ENCODE data around the gene POLG2.

POLG2 gene

DNA sequence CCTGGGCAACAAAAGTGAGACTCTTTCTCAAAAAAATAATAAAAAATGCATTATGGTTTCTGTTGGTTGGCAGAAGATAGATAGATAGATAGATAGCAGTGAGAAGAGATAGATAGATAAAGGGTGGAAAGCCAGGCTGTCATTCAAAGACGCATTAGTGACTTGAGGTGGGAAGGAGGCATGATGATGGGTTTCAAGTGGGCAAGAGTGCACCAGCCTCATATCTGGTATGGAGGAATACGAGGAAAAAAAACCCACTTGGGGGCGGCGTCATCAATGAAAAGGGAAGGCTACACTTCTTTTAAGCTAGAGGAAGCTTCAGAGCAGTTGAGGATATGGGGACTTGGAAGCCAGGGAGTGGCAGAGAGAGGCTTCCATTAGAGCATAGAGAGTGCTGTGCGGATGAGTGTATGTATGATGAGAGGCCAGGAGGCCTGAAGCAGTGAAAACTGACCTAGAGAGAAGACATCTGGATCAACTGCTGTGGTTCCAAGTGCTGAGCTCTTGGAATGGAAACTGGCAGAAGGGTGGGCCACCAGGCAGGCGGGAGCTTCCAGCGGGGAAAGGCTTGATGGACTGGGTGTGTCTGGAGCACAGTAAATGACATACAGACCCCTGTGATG is 41.8 kb upstream of the POLG2 start:
- H3K9ac ChIP-seq (ENCODE audit: low read depth, low read length, poor library complexity, severe bottlenecking), result no peak overlapping the region
- H3K27me3 ChIP-seq (ENCODE audit: insufficient read depth, low read length, poor library complexity, severe bottlenecking), result no peaks in the 10 kb centered on the region
- TF ChIP-seq EZH2phosphoT487 (IDR thresholded peaks at IDR 0.05; ENCODE audit: borderline replicate concordance), result no peak
- TF ChIP-seq, protein P1, sequence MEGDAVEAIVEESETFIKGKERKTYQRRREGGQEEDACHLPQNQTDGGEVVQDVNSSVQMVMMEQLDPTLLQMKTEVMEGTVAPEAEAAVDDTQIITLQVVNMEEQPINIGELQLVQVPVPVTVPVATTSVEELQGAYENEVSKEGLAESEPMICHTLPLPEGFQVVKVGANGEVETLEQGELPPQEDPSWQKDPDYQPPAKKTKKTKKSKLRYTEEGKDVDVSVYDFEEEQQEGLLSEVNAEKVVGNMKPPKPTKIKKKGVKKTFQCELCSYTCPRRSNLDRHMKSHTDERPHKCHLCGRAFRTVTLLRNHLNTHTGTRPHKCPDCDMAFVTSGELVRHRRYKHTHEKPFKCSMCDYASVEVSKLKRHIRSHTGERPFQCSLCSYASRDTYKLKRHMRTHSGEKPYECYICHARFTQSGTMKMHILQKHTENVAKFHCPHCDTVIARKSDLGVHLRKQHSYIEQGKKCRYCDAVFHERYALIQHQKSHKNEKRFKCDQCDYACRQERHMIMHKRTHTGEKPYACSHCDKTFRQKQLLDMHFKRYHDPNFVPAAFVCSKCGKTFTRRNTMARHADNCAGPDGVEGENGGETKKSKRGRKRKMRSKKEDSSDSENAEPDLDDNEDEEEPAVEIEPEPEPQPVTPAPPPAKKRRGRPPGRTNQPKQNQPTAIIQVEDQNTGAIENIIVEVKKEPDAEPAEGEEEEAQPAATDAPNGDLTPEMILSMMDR (conservative IDR thresholded peaks at IDR 0.05; ENCODE audit: low read length), result no peak
- no peak overlapping the region for H3K4me3 ChIP-seq (ENCODE audit: low read length, poor library complexity, severe bottlenecking)
- H3K79me2 ChIP-seq (ENCODE audit: insufficient read depth, low read length), result no peaks in the 10 kb centered on the region
- H3K9me2 ChIP-seq (replicated peaks; ENCODE audit: low read depth, low read length), result no peaks in the 10 kb centered on the region
- H3K4me2 ChIP-seq (ENCODE audit: low read depth, low read length, poor library complexity, severe bottlenecking), result no peak overlapping the region
- H3F3A ChIP-seq (ENCODE audit: low read depth), result no peaks in the 10 kb centered on the region; the same call in 1 of the 2 replicates
- H2AFZ ChIP-seq (ENCODE audit: low read length), result no peak overlapping the region
- H3K4me1 ChIP-seq (ENCODE audit: insufficient read depth, low read length, poor library complexity, severe bottlenecking), result no peaks in the 10 kb centered on the region
- no peaks in the 10 kb centered on the region for H4K20me1 ChIP-seq (ENCODE audit: insufficient read depth, low read length, poor library complexity, severe bottlenecking)
- H3K36me3 ChIP-seq (ENCODE audit: insufficient read depth, low read length), result peaks cover 61% of the 10 kb centered on the region; the same call in 1 of the 2 replicates
- H3K9me3 ChIP-seq (ENCODE audit: insufficient read depth, low read depth, low read length), result no peaks in the 10 kb centered on the region

DNA sequence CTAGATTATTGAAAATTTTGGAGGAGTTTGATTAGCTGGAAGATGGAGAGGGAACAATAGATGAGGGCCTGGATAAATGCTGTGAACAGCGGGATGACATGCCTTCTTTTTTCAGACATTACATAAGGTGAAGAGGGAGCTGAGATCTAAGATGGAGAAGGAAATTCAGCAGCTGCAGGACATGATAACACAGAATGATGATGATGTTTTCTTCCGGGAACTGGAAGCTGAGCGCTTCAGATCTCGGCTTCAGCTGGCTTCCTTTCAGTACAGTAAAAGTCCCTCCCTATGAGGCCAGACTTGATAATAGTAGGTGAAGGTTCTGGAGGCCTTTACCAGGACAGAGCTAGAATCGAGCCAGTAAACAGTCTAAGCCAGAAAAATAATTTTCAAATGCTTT is 40.6 kb upstream of the POLG2 start:
- no peaks in the 10 kb centered on the region for H3K27me3 ChIP-seq (ENCODE audit: insufficient read depth, low read length, poor library complexity, severe bottlenecking)
- no peak overlapping the region for H3K9ac ChIP-seq (ENCODE audit: low read depth, low read length, poor library complexity, severe bottlenecking)
- H3K4me1 ChIP-seq (ENCODE audit: insufficient read depth, low read length, poor library complexity, severe bottlenecking), result no peaks in the 10 kb centered on the region
- H3K79me2 ChIP-seq (ENCODE audit: insufficient read depth, low read length), result no peaks in the 10 kb centered on the region
- no peak overlapping the region for H2AFZ ChIP-seq (ENCODE audit: low read length)
- no peaks in the 10 kb centered on the region for H3K9me3 ChIP-seq (ENCODE audit: insufficient read depth, low read depth, low read length)
- no peaks in the 10 kb centered on the region for H3K9me2 ChIP-seq (replicated peaks; ENCODE audit: low read depth, low read length)
- peaks cover 67% of the 10 kb centered on the region; the same call in 1 of the 2 replicates for H3K36me3 ChIP-seq (ENCODE audit: insufficient read depth, low read length)
- H3F3A ChIP-seq (ENCODE audit: low read depth), result no peaks in the 10 kb centered on the region; the same call in 1 of the 2 replicates
- no peaks in the 10 kb centered on the region for H4K20me1 ChIP-seq (ENCODE audit: insufficient read depth, low read length, poor library complexity, severe bottlenecking)
- no peak overlapping the region for H3K4me2 ChIP-seq (ENCODE audit: low read depth, low read length, poor library complexity, severe bottlenecking)
- H3K4me3 ChIP-seq (ENCODE audit: low read length, poor library complexity, severe bottlenecking), result no peak overlapping the region
- no peak for TF ChIP-seq EZH2phosphoT487 (IDR thresholded peaks at IDR 0.05; ENCODE audit: borderline replicate concordance)
- TF ChIP-seq, protein P1 (conservative IDR thresholded peaks at IDR 0.05; ENCODE audit: low read length), result no peak

DNA sequence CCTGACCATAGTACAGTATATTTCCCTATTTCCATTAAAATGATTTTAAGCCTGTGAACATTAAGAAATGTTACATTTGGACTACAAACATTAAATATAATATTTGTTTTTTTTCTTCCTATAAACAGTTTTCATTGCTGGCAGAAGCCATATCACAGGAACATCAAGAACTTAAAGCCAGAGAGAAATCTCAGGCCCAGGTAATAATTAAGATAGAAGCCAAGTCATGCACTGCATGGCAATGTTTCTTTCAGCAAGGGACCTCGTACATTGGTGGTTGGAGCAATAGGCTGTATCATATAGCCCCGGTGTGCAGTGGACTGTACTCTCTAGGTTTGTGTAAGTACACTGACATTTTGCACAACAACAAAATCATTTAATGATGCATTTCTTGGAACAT is 40.1 kb upstream of the POLG2 start:
- H3K79me2 ChIP-seq (ENCODE audit: insufficient read depth, low read length), result no peaks in the 10 kb centered on the region
- peaks cover 69% of the 10 kb centered on the region; the same call in 1 of the 2 replicates for H3K36me3 ChIP-seq (ENCODE audit: insufficient read depth, low read length)
- H3F3A ChIP-seq (ENCODE audit: low read depth), result no peaks in the 10 kb centered on the region; the same call in 1 of the 2 replicates
- H2AFZ ChIP-seq (ENCODE audit: low read length), result no peak overlapping the region
- no peaks in the 10 kb centered on the region for H4K20me1 ChIP-seq (ENCODE audit: insufficient read depth, low read length, poor library complexity, severe bottlenecking)
- no peaks in the 10 kb centered on the region for H3K9me2 ChIP-seq (replicated peaks; ENCODE audit: low read depth, low read length)
- no peak overlapping the region for H3K4me3 ChIP-seq (ENCODE audit: low read length, poor library complexity, severe bottlenecking)
- no peaks in the 10 kb centered on the region for H3K9me3 ChIP-seq (ENCODE audit: insufficient read depth, low read depth, low read length)
- no peaks in the 10 kb centered on the region for H3K4me1 ChIP-seq (ENCODE audit: insufficient read depth, low read length, poor library complexity, severe bottlenecking)
- TF ChIP-seq EZH2phosphoT487 (IDR thresholded peaks at IDR 0.05; ENCODE audit: borderline replicate concordance), result no peak
- TF ChIP-seq, protein P1 (conservative IDR thresholded peaks at IDR 0.05; ENCODE audit: low read length), result no peak
- no peak overlapping the region for H3K9ac ChIP-seq (ENCODE audit: low read depth, low read length, poor library complexity, severe bottlenecking)
- no peaks in the 10 kb centered on the region for H3K27me3 ChIP-seq (ENCODE audit: insufficient read depth, low read length, poor library complexity, severe bottlenecking)
- no peak overlapping the region for H3K4me2 ChIP-seq (ENCODE audit: low read depth, low read length, poor library complexity, severe bottlenecking)
